ENCODE measurements around the gene SPOP. TPM values are rescaled to one million over a fixed set of nuclear protein-coding genes. Genes with fewer than 3 reads are reported as not detected.

The SPOP gene
- total and polyA plus RNA-seq, 12 donors: 39.8 to 79.9 (median 65.8) TPM

GRCh38 chr17:49707608-49708514 is 30.0 kb upstream of the SPOP start, which contains the start of gene SLC35B1:
Gene SLC35B1 (minus strand): TSS chr17:49707964. CDS start chr17:49707833, 131 bp downstream.
- no peaks in the 10 kb centered on the region for H3K9me3 ChIP-seq
- peaks cover 6 to 46% (median 25%) of the 10 kb centered on the region in 9 donors for H3K4me1 ChIP-seq
- peak within 1 kb of the TSS; percentile 91 to 97 (median 96) for H3K27ac ChIP-seq
- peak within 1 kb of the TSS; percentile 75 to 99 (median 87) for H3K4me3 ChIP-seq
- H3K36me3 ChIP-seq: peaks cover 0 to 65% (median 28%) of the 10 kb centered on the region in 9 donors
- H3K27me3 ChIP-seq: no peaks in the 10 kb centered on the region
- ATAC-seq (peak; percentile 99 to 100 (median 99)), DNase-seq (peak; percentile 98 to 100)
- intact Hi-C loops (cut with DNase I): loop anchor here (1.0 to 10.0 kb wide), 12 partner anchors 69 to 303 kb away; partner anchors contain the start of genes DLX3 (in 6 of the 10), KAT7 (in 3 of the 10) and TAC4 (in 2 of the 10)
- 1% methylated on average over 53 of the region's 53 CpGs for WGBS, 2 donors
- TF ChIP-seq CTCF (IDR thresholded peaks at IDR 0.05): peak; percentile 49 to 89 (median 69)

- TF ChIP-seq CTCF (IDR thresholded peaks at IDR 0.05): no peak
- peaks cover 6 to 46% (median 25%) of the 10 kb centered on the region in 9 donors for H3K4me1 ChIP-seq
- DNase-seq: no peak
- H3K27me3 ChIP-seq: no peaks in the 10 kb centered on the region
- ATAC-seq: no peak
- no peaks in the 10 kb centered on the region for H3K9me3 ChIP-seq
- WGBS, 2 donors: 0 to 1% methylated on average over 12 of the region's 12 CpGs
- H3K27ac ChIP-seq: peak overlapping the region in 9 of 10 donors; percentile 91 to 97 (median 95)
- peaks cover 0 to 65% (median 34%) of the 10 kb centered on the region in 9 donors for H3K36me3 ChIP-seq
- intact Hi-C loops (cut with DNase I): loop anchor here (2.0 to 10.0 kb wide), 9 partner anchors 70 to 302 kb away; partner anchors contain the start of genes DLX3 (in 6 of the 10), TAC4 (in 2 of the 10) and KAT7 (in 1 of the 10)
- H3K4me3 ChIP-seq: peak overlapping the region; percentile 75 to 99 (median 87)
Measured at GRCh38 chr17:49707246-49707607, 29.3 kb upstream of the SPOP start.

- Histone ChIP-seq H3K27me3 (no peaks in the 10 kb centered on the region), H3K27ac (no peak overlapping the region), H3K4me1 (peaks cover 6 to 50% (median 27%) of the 10 kb centered on the region in 9 donors), H3K4me3 (no peak overlapping the region), H3K36me3 (peaks cover 0 to 66% (median 52%) of the 10 kb centered on the region in 9 donors), H3K9me3 (no peaks in the 10 kb centered on the region)
- no peak for DNase-seq
- no peak for TF ChIP-seq CTCF (IDR thresholded peaks at IDR 0.05)
- intact Hi-C loops (cut with DNase I): loop anchor here (5.0 to 10.0 kb wide), 8 partner anchors 72 to 300 kb away; partner anchors contain the start of genes DLX3 (in 6 of the 10), TAC4 (in 2 of the 10) and KAT7 (in 1 of the 10)
- no peak for ATAC-seq
Measured at GRCh38 chr17:49705254-49705653, 27.4 kb upstream of the SPOP start.

- DNase-seq (no peak), ATAC-seq (peak in 2 of 8 donors; percentile 10 to 24)
- intact Hi-C loops (cut with DNase I): loop anchor here in 6 of 10 donors (10.0 kb wide), 3 partner anchors 151 to 299 kb away; partner anchors contain the start of gene DLX3 (in 5 of the 6)
- H3K4me1 ChIP-seq: peaks cover 6 to 55% (median 23%) of the 10 kb centered on the region in 9 donors
- TF ChIP-seq CTCF (IDR thresholded peaks at IDR 0.05): peak; percentile 17 to 66 (median 50)
- H3K4me3 ChIP-seq: no peak overlapping the region
- peaks cover 0 to 77% (median 52%) of the 10 kb centered on the region in 9 donors for H3K36me3 ChIP-seq
- WGBS, 2 donors: 55 to 61% methylated on average over 6 of the region's 6 CpGs
- no peaks in the 10 kb centered on the region for H3K9me3 ChIP-seq
- no peaks in the 10 kb centered on the region for H3K27me3 ChIP-seq
- H3K27ac ChIP-seq: peak overlapping the region in 1 of 10 donors; percentile 61
Measured at GRCh38 chr17:49703557-49704277, 25.8 kb upstream of the SPOP start.
